ACC112 (cell line): ENCODE results near the gene NCK2.

ENCODE experiments used
- H2AFZ ChIP-seq: fragments of 200-600 bp; sonication (generic); one replicate; pipeline ENCODE4 v1.6.0; 2017; ENCODE audit warnings: antibody characterized with exemption, low read length; ENCODE audit not compliant: unreplicated experiment
- H3K27ac ChIP-seq: fragments of 200-600 bp; sonication (generic); 2 replicates; pipeline ENCODE4 v1.5.1; 2014; ENCODE audit warnings: low read depth, mild to moderate bottlenecking, antibody characterized with exemption, low read length, moderate library complexity
- H3K27me3 ChIP-seq: fragments of 200-600 bp; sonication (generic); 2 replicates; pipeline ENCODE4 v1.6.1; 2014; ENCODE audit warnings: mild to moderate bottlenecking, antibody characterized with exemption, low read length, moderate library complexity, mixed read lengths; ENCODE audit not compliant: insufficient read depth
- H3K36me3 ChIP-seq: fragments of 200-600 bp; sonication (generic); 2 replicates; pipeline ENCODE4 v1.6.1; 2016; ENCODE audit warnings: mild to moderate bottlenecking, antibody characterized with exemption, low read length, moderate library complexity, mixed read lengths; ENCODE audit not compliant: insufficient read depth
- H3K4me1 ChIP-seq: fragments of 200-600 bp; sonication (generic); one replicate; pipeline ENCODE4 v1.6.1; 2016; ENCODE audit warnings: low read length, mixed read lengths; ENCODE audit not compliant: insufficient read depth, unreplicated experiment, control insufficient read depth
- H3K4me3 ChIP-seq: fragments of 200-600 bp; sonication (generic); 2 replicates; pipeline ENCODE4 v1.5.1; 2014; ENCODE audit warnings: mild to moderate bottlenecking, low read depth, low read length
- H3K79me2 ChIP-seq: fragments of 200-600 bp; sonication (generic); one replicate; pipeline ENCODE4 v1.6.0; 2016; ENCODE audit warnings: low read length; ENCODE audit not compliant: control insufficient read depth, unreplicated experiment, insufficient read depth

The NCK2 gene

GRCh38 chr2:105926960-105927678 lies 182.4 kb downstream of the NCK2 start:
- H3K4me1 ChIP-seq, result no peaks in the 10 kb centered on the region
- H3K27ac ChIP-seq, result no peak overlapping the region
- H3K36me3 ChIP-seq, result no peaks in the 10 kb centered on the region
- no peak overlapping the region for H2AFZ ChIP-seq
- H3K27me3 ChIP-seq, result no peaks in the 10 kb centered on the region
- no peak overlapping the region for H3K4me3 ChIP-seq
- H3K79me2 ChIP-seq, result no peaks in the 10 kb centered on the region

GRCh38 chr2:105928086-105928485 lies 183.4 kb downstream of the NCK2 start:
- no peak overlapping the region for H2AFZ ChIP-seq
- H3K27ac ChIP-seq, result no peak overlapping the region
- no peaks in the 10 kb centered on the region for H3K79me2 ChIP-seq
- no peaks in the 10 kb centered on the region for H3K27me3 ChIP-seq
- H3K4me3 ChIP-seq, result no peak overlapping the region
- no peaks in the 10 kb centered on the region for H3K36me3 ChIP-seq
- no peaks in the 10 kb centered on the region for H3K4me1 ChIP-seq

DNA sequence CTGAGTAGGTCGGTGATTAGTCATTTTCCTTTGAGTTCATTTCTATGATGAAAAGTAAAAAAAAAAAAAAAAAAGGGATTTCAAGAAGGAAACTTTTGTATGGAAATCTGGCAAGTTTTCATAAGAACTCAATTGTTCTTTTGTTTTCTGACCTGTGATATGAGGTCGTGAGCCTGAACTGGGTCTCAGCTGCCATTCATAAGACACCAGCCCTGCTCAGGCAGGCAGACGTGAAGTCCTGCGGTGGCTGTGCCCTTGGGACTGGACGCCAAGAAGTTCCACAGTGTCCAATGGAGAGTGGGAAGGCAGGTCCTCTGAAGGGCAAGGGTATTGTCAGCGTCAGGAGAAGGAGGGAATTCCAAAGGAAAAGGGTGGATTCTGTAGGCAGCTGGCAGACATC lies 183.9 kb downstream of the NCK2 start:
- Histone ChIP-seq H3K4me1 (no peaks in the 10 kb centered on the region), H3K79me2 (no peaks in the 10 kb centered on the region), H3K36me3 (no peaks in the 10 kb centered on the region), H2AFZ (no peak overlapping the region), H3K27ac (no peak overlapping the region), H3K4me3 (no peak overlapping the region), H3K27me3 (no peaks in the 10 kb centered on the region)

DNA sequence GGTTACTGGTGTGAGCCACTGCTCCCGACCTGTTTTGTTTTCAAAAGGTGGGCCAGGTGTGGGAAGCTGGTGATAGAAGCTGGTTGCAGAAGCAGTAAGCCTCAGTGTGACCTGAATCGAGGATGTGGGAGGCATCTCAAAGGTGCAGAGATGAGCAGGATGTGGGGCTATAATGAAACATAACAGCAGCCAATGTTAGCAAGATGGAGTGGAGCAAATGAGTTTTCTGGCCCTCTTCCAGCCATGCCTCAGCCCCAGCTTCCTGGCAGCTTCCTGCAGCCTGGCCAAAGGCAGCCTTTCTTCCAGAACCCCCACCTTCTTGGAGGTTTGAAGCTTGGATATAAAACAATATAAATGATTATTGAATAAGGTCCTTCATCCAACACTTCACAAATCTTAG lies 184.8 kb downstream of the NCK2 start:
- no peaks in the 10 kb centered on the region for H3K4me1 ChIP-seq
- no peaks in the 10 kb centered on the region for H3K36me3 ChIP-seq
- H3K27ac ChIP-seq, result no peak overlapping the region
- H3K27me3 ChIP-seq, result no peaks in the 10 kb centered on the region; the same call in 1 of the 2 replicates
- no peaks in the 10 kb centered on the region for H3K79me2 ChIP-seq
- no peak overlapping the region for H2AFZ ChIP-seq
- H3K4me3 ChIP-seq, result no peak overlapping the region

GRCh38 chr2:105932582-105932981 lies 187.9 kb downstream of the NCK2 start:
- no peaks in the 10 kb centered on the region for H3K79me2 ChIP-seq
- H3K4me3 ChIP-seq, result no peak overlapping the region
- H3K4me1 ChIP-seq, result no peaks in the 10 kb centered on the region
- no peaks in the 10 kb centered on the region; the same call in none of the 2 replicates for H3K27me3 ChIP-seq
- no peak overlapping the region for H2AFZ ChIP-seq
- no peaks in the 10 kb centered on the region for H3K36me3 ChIP-seq
- H3K27ac ChIP-seq, result no peak overlapping the region

GRCh38 chr2:105933906-105934305 lies 189.2 kb downstream of the NCK2 start:
- H3K4me3 ChIP-seq, result no peak overlapping the region
- H3K4me1 ChIP-seq, result no peaks in the 10 kb centered on the region
- no peaks in the 10 kb centered on the region for H3K79me2 ChIP-seq
- no peaks in the 10 kb centered on the region for H3K36me3 ChIP-seq
- no peak overlapping the region for H3K27ac ChIP-seq
- no peaks in the 10 kb centered on the region; the same call in none of the 2 replicates for H3K27me3 ChIP-seq
- no peak overlapping the region for H2AFZ ChIP-seq

GRCh38 chr2:105934467-105934866 lies 189.8 kb downstream of the NCK2 start:
- no peaks in the 10 kb centered on the region; the same call in none of the 2 replicates for H3K27me3 ChIP-seq
- no peak overlapping the region for H3K27ac ChIP-seq
- H3K79me2 ChIP-seq, result no peaks in the 10 kb centered on the region
- no peaks in the 10 kb centered on the region for H3K4me1 ChIP-seq
- H3K36me3 ChIP-seq, result no peaks in the 10 kb centered on the region
- no peak overlapping the region for H3K4me3 ChIP-seq
- H2AFZ ChIP-seq, result no peak overlapping the region

DNA sequence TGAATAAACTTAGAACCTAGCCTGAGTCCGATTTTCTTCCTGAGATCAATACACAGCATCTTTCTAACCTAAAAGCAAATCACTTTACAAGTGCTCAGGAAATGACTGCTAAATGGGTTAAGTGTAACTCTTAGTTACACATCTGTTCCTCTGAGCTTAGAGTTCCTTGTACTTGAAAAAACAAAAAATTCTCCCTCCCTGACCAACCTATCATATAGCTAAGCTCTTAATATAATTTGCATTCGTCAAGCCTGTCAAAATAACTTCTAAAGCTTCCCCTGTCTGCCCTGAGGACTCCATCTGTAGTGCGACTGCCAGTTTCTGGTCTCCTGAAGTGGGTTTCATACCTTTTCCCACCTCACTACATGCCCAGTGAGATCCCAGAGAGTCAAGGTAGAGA lies 190.4 kb downstream of the NCK2 start:
- Histone ChIP-seq H3K27me3 (no peaks in the 10 kb centered on the region; the same call in none of the 2 replicates), H3K36me3 (no peaks in the 10 kb centered on the region), H3K27ac (no peak overlapping the region), H3K79me2 (no peaks in the 10 kb centered on the region), H2AFZ (no peak overlapping the region), H3K4me1 (no peaks in the 10 kb centered on the region), H3K4me3 (no peak overlapping the region)

GRCh38 chr2:105936954-105937353 lies 192.2 kb downstream of the NCK2 start:
- Histone ChIP-seq H2AFZ (no peak overlapping the region), H3K4me3 (no peak overlapping the region), H3K27ac (no peak overlapping the region), H3K27me3 (no peaks in the 10 kb centered on the region; the same call in none of the 2 replicates), H3K79me2 (no peaks in the 10 kb centered on the region), H3K4me1 (no peaks in the 10 kb centered on the region), H3K36me3 (no peaks in the 10 kb centered on the region)

DNA sequence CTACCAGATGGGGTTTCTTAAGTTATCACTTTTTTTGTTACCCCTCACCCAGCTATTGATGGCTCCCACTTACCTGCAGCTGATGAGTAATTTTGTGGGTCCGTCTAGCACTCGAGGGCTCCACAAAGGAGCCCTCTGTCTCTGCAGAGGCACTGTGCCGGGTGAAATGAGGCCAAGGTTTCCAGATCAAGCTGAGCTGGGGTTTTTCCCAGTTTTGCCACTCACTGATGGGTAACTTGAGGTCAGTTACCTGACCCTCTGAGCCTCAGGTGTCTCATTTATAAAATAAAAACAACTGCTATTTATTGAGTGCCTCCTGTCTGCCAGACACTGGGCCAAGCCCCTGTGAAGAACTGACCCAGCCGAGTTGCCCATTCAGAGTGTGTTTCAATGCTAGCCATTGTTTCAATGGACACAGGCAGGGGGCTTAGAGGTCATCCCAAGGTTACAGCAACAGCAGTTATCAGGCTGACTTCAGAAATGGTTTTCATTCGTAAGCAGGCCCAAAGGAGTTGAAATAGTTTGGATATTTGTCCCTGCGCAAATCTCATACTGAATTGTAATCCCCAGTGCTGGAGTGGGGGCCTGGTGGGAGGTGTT lies 192.9 kb downstream of the NCK2 start:
- H3K27ac ChIP-seq, result no peak overlapping the region
- H3K4me3 ChIP-seq, result no peak overlapping the region
- no peaks in the 10 kb centered on the region for H3K36me3 ChIP-seq
- H3K79me2 ChIP-seq, result no peaks in the 10 kb centered on the region
- H3K27me3 ChIP-seq, result no peaks in the 10 kb centered on the region; the same call in none of the 2 replicates
- no peak overlapping the region for H2AFZ ChIP-seq
- H3K4me1 ChIP-seq, result no peaks in the 10 kb centered on the region
